ENCODE measurements around the gene P2RY6. TPM values are rescaled to one million over a fixed set of nuclear protein-coding genes. Genes with fewer than 3 reads are reported as not detected.

P2RY6 gene
- total and polyA plus RNA-seq, 2 of the 8 experiments (the other 6 are each of a cell fraction or from before 2014, with no cell fraction given): 0.15 TPM; not detected in 1

DNA sequence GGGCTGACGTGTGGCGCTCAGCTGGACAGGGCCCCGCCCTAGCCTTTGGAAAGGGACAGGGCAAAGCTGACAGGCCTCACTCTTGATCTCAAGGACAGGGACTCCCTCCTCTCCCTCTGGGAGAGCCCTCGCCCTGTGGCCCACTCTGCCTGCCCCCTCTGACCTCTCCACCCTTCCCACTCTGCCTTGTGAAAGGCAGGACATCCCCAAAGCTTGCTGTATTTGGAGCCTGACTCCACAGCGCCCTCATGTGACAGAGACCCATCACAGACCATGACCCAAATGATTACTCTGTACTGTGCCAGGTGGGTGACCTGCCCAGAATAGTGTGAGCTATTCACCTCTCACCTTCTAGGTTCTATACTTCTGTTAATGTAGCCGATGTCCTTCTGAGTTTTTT is 35.3 kb upstream of the P2RY6 start (continued):
- TF ChIP-seq, protein P1, sequence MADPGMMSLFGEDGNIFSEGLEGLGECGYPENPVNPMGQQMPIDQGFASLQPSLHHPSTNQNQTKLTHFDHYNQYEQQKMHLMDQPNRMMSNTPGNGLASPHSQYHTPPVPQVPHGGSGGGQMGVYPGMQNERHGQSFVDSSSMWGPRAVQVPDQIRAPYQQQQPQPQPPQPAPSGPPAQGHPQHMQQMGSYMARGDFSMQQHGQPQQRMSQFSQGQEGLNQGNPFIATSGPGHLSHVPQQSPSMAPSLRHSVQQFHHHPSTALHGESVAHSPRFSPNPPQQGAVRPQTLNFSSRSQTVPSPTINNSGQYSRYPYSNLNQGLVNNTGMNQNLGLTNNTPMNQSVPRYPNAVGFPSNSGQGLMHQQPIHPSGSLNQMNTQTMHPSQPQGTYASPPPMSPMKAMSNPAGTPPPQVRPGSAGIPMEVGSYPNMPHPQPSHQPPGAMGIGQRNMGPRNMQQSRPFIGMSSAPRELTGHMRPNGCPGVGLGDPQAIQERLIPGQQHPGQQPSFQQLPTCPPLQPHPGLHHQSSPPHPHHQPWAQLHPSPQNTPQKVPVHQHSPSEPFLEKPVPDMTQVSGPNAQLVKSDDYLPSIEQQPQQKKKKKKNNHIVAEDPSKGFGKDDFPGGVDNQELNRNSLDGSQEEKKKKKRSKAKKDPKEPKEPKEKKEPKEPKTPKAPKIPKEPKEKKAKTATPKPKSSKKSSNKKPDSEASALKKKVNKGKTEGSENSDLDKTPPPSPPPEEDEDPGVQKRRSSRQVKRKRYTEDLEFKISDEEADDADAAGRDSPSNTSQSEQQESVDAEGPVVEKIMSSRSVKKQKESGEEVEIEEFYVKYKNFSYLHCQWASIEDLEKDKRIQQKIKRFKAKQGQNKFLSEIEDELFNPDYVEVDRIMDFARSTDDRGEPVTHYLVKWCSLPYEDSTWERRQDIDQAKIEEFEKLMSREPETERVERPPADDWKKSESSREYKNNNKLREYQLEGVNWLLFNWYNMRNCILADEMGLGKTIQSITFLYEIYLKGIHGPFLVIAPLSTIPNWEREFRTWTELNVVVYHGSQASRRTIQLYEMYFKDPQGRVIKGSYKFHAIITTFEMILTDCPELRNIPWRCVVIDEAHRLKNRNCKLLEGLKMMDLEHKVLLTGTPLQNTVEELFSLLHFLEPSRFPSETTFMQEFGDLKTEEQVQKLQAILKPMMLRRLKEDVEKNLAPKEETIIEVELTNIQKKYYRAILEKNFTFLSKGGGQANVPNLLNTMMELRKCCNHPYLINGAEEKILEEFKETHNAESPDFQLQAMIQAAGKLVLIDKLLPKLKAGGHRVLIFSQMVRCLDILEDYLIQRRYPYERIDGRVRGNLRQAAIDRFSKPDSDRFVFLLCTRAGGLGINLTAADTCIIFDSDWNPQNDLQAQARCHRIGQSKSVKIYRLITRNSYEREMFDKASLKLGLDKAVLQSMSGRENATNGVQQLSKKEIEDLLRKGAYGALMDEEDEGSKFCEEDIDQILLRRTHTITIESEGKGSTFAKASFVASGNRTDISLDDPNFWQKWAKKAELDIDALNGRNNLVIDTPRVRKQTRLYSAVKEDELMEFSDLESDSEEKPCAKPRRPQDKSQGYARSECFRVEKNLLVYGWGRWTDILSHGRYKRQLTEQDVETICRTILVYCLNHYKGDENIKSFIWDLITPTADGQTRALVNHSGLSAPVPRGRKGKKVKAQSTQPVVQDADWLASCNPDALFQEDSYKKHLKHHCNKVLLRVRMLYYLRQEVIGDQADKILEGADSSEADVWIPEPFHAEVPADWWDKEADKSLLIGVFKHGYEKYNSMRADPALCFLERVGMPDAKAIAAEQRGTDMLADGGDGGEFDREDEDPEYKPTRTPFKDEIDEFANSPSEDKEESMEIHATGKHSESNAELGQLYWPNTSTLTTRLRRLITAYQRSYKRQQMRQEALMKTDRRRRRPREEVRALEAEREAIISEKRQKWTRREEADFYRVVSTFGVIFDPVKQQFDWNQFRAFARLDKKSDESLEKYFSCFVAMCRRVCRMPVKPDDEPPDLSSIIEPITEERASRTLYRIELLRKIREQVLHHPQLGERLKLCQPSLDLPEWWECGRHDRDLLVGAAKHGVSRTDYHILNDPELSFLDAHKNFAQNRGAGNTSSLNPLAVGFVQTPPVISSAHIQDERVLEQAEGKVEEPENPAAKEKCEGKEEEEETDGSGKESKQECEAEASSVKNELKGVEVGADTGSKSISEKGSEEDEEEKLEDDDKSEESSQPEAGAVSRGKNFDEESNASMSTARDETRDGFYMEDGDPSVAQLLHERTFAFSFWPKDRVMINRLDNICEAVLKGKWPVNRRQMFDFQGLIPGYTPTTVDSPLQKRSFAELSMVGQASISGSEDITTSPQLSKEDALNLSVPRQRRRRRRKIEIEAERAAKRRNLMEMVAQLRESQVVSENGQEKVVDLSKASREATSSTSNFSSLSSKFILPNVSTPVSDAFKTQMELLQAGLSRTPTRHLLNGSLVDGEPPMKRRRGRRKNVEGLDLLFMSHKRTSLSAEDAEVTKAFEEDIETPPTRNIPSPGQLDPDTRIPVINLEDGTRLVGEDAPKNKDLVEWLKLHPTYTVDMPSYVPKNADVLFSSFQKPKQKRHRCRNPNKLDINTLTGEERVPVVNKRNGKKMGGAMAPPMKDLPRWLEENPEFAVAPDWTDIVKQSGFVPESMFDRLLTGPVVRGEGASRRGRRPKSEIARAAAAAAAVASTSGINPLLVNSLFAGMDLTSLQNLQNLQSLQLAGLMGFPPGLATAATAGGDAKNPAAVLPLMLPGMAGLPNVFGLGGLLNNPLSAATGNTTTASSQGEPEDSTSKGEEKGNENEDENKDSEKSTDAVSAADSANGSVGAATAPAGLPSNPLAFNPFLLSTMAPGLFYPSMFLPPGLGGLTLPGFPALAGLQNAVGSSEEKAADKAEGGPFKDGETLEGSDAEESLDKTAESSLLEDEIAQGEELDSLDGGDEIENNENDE (IDR thresholded peaks at IDR 0.05; ENCODE audit: insufficient replicate concordance, low read length): no peak
- TF ChIP-seq CTBP2 (IDR thresholded peaks at IDR 0.05; ENCODE audit: borderline replicate concordance, insufficient read depth, insufficient read length, low read length) (no peak), GTF2F1 (IDR thresholded peaks at IDR 0.05; ENCODE audit: borderline replicate concordance, low read depth, low read length) (no peak), CBX5 (IDR thresholded peaks at IDR 0.05; ENCODE audit: low read depth, low read length) (no peak), CBX8 (IDR thresholded peaks at IDR 0.05; ENCODE audit: borderline replicate concordance, low read depth, low read length) (no peak)

All from H1 (cell line).